ENCODE results near the gene TUBAL3.

- TF ChIP-seq CTCF (IDR thresholded peaks at IDR 0.05) = peak; percentile 86
- no peak for TF ChIP-seq ZFX (IDR thresholded peaks at IDR 0.05; ENCODE audit: borderline replicate concordance)
These were observed 29.6 kb upstream of the TUBAL3 start for GRCh38 chr10:5434017-5434753.

Data from 22Rv1 (cell line).